DMS 273 treated with DMSO at 0.1 percent for 48 hours (cell line): ENCODE measurements around the gene PAPLN.

Experiments
- DNase-seq: peaks from one replicate; lab custom pipeline; 2025; lab: John Stamatoyannopoulos, UW

Gene PAPLN

GRCh38 chr14:73232984-73233383, 4.3 kb upstream of the PAPLN start:
- no peak for DNase-seq

GRCh38 chr14:73233564-73233963, 3.7 kb upstream of the PAPLN start:
- DNase-seq = no peak

GRCh38 chr14:73234029-73234428, 3.3 kb upstream of the PAPLN start:
- DNase-seq = no peak

GRCh38 chr14:73234586-73235394, 2.5 kb upstream of the PAPLN start:
- no peak for DNase-seq

- no peak for DNase-seq
These were observed 1.7 kb upstream of the PAPLN start for GRCh38 chr14:73235531-73236155.

- DNase-seq = no peak
These were observed 1.1 kb upstream of the PAPLN start for GRCh38 chr14:73236157-73236556.

DNA sequence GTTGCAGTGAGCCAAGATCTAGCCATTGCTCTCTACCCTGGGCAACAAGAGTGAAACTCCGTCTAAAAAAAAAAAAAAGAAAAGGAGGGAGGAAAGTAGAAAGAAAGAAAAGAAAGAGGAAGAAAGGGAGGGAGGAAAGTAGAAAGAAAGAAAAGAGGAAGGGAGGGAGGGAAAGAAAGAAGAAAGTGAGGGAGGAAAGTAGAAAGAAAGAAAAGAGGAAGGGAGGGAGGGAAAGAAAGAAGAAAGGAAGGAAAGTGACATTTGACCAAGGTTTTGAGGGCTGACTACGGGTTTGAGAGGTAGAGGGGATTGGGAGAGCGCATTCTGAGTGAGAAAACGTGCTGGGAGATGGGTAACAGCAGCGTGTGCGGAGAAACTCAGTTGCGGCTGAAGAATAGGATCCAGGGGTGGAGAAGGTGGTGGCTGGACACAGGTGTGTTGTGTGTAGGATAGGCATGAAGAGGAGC, 521 bp upstream of the PAPLN start:
- DNase-seq = no peak

DNA sequence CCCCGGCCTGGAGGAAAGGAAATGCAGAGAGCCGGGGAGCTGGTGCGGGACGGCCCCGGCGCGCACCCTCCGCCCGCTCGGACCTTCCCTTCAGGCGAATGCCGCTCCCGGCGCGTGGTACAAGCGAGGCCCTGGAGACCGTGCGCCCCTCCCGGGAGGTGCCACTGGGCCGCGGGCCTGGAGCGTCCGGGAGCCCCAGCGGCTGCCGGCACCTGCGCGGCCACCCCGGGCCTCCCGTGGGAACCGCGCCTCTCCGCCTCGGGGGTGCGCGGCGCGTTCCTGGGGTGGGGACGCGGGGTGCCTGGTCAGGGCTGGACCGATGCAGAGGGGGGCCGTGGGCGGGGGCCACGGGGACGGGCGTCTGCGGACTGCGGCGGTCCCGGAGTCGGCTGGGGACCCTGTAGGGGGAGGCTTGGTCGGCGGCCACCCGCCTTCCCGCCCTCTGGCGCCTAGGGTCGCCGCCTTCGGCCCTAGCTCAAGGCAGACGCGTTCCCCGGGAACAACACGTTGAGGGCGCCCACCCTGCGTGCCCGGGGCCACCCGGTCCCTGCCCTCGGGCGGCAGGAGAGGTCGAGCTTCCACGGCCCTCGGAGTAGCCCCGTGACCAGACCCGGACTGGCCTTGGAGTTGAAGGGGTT, 599 bp downstream of the PAPLN start:
- DNase-seq = no peak

DNA sequence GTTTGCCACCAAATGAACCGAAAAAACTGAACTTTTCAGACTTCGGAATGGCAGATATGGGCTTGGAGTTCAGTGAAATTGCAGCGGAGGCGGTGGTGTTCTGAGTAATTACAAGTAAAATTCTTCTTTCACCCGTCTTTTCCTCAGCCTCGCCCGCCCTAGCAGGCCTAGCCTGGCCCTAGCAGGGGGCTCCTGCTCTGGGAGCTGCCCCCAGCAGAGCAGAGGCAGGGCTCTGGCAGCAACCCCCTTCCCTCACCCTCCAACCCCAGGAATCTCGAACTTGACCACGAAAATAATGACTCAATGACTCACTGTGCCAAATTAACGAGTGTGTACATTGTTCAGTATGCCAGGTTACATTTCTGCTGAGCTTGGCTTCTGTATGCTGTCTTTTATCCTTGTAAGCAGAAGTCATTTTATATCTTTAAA, 1.1 kb downstream of the PAPLN start:
- no peak for DNase-seq

- no peak for DNase-seq
These were observed 1.6 kb downstream of the PAPLN start for GRCh38 chr14:73238941-73239340.

DNA sequence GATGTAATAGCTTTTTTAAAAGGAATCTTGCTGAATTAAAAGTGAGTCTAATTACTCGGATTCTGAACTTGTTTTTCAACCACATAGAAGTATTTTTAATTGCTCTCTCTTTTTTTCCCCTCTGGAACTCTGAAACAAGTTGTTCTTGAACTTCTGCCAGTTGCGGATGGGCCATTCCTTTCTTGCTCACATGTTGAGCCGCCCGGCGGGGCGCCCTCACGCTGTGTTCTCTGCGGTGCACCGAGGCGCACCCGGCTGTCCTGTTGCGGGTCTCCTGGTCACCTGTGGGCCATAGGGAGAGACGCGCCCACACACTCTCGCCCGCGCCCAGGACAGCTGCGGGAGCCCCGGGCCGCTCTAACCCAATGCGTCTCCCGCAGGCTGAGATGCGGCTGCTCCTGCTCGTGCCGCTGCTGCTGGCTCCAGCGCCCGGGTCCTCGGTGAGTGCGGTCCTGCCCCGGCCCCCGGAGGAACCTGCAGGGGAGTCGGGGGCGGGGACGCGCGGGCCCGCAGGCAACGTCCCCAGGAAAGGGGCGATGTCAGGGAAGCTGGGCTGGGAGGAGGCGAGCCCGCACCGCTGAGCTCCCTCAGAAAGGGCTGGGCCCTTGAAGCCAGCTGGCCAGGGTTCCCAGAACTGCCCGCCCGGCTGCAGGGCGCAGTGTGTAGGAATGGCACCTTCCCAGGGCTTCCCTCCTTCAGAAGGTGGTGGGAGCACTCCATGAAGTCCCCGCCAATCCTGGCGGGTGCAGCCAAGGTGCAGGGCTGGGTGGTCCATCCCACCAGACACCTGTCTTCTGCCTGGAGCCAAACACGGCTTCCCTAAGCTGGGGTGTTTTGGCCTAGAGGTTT, 2.3 kb downstream of the PAPLN start:
- no peak for DNase-seq

GRCh38 chr14:73240816-73241480, 3.6 kb downstream of the PAPLN start:
- DNase-seq = no peak

DNA sequence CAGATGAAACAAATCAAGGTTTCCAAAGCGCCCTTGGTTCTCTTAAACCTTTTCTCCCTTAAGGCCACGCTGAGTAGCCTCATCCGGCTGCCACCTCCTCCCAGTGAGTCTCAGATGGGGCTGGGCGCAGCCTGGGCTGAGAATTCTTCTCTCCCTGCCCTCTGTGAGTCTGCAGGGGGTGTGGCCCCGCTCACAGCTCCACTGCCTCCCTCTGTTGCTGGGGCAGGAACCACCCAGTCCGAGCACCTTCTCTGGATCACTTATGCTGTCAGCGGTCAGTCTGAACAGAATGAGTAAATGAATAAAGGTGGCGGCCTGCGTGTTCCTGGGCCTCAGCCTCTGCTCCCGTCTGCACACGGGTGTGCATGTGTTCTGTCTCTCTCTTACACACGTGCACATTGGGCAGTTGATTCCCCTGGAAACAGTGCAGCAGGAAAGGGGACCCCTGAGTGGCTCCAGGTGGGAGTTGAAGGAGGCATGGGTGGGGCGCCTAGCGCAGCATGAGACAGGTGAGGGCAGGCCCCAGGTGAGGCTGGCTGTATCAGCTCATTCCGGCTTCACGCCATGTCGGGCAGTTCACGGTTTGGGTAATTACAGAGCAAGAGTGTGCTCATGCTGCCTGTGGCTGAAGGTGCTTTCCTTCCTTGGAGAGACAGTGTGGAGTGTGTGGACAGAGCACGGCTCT, 4.3 kb downstream of the PAPLN start:
- DNase-seq = no peak

GRCh38 chr14:73242357-73242901, 5.1 kb downstream of the PAPLN start:
- DNase-seq = no peak

- DNase-seq = no peak
These were observed 6.0 kb downstream of the PAPLN start for GRCh38 chr14:73243341-73243740.

GRCh38 chr14:73243748-73244147, 6.4 kb downstream of the PAPLN start:
- DNase-seq = no peak

GRCh38 chr14:73244541-73245290, 7.4 kb downstream of the PAPLN start:
- no peak for DNase-seq

DNA sequence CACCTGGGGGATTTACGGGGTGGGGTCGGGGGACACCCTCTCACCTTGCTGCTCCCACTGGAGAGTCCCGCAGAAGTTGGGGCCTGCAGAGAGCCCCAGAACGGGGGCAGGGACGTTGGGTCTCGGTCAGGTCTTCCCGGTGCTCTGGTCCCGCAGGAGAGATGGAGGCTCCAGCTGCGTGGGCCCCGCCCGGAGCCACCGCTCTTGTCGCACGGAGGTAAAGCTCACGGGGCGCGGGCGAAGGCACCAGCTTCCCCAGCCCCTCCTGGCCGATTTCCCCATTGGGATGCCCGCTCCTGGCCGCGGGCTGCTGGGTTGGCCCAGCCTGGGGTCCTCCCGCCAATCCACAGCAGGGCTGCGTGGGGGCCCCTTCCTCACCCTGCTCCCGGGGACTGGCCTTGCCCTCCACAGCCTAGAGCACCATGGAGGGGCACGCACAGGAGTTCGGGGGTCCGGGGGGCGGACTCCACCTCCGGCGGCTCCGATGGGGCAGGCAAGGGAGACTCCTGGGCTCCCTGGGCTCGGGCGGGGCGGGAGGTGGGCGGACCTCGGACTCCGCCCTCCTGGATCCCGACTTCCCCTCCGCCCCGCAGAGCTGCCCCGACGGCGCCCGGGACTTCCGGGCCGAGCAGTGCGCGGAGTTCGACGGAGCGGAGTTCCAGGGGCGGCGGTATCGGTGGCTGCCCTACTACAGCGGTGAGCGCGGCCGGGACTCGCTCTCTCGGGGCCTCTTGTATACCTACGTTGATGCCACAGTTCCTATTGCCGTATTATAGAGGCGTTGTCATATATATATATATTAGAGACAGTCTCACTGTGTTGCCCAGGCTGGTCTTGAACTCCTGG, 8.4 kb downstream of the PAPLN start:
- no peak for DNase-seq
